Heart right ventricle (tissue), 16 donors: ENCODE results near the gene SH3RF3. TPM values are rescaled to one million over a fixed set of nuclear protein-coding genes. Genes with fewer than 3 reads are reported as not detected.

ENCODE experiments used
- ATAC-seq, 8 donors: fragments of 200-7000 bp; cut with Tn5 transposase; one replicate each; pipeline ENCODE4 v1.9.1; 2020; ENCODE audit warnings: mild to moderate bottlenecking in 8 of 8, moderate library complexity in 8 of 8, moderate number of reproducible peaks in 1 of 8
- DNase-seq, 2 donors: peaks; one replicate each; pipeline ENCODE4 v3.0.0-alpha.2; 2020
- H3K27ac ChIP-seq, 10 donors: fragments of 200-600 bp; sonication (generic) in 2 of 10; one replicate each; pipeline versions ENCODE4 v1.5.0 to v1.8.0; 2020 to 2022; ENCODE audit warnings: mild to moderate bottlenecking in 3 of 10
- H3K27me3 ChIP-seq, 7 donors: fragments of 200-600 bp; one replicate each; pipeline ENCODE4 v1.8.0; 2021 to 2022; ENCODE audit warnings: mild to moderate bottlenecking in 2 of 7
- H3K36me3 ChIP-seq, 9 donors: fragments of 200-600 bp; sonication (generic) in 1 of 9; one replicate each; pipeline versions ENCODE4 v1.5.0 to v1.8.0; 2020 to 2022; ENCODE audit warnings: mild to moderate bottlenecking in 2 of 9
- H3K4me1 ChIP-seq, 9 donors: fragments of 200-600 bp; sonication (generic) in 1 of 9; one replicate each; pipeline versions ENCODE4 v1.5.0 to v1.8.0; 2020 to 2022; ENCODE audit warnings: mild to moderate bottlenecking in 4 of 9
- H3K4me3 ChIP-seq, 10 donors: fragments of 200-600 bp; sonication (generic) in 2 of 10; one replicate each; pipeline versions ENCODE4 v1.5.0 to v1.8.0; 2020 to 2022; ENCODE audit warnings: mild to moderate bottlenecking in 7 of 10, moderate library complexity in 2 of 10
- H3K9me3 ChIP-seq, 11 donors: fragments of 200-600 bp in 10 of 11; sonication (generic) in 2 of 11; one replicate each; pipeline versions ENCODE4 v1.5.0 to v1.8.0; 2013 to 2022; ENCODE audit warnings: mild to moderate bottlenecking in 2 of 11, control low read depth in 1 of 11, moderate library complexity in 1 of 11
- CTCF ChIP-seq, 9 donors: fragments of 200-600 bp; sonication (generic) in 2 of 9; IDR thresholded peaks; one replicate each; pipeline versions ENCODE4 v1.5.0 to v1.8.0; 2021 to 2022; ENCODE audit warnings: antibody characterized with exemption in 9 of 9, mild to moderate bottlenecking in 5 of 9, moderate library complexity in 1 of 9
- WGBS, 2 donors: extraction: QIAGEN DNeasy Blood & Tissue Kit; methylation state at CpG; one replicate each; pipeline ENCODE4 v1.1.7; 2013; ENCODE audit warnings: inconsistent platforms in 1 of 2; 5-methylcytosine and 5-hydroxymethylcytosine counted together
- intact Hi-C, 10 donors: fragments of 100-400 bp; cut with DNase I; formaldehyde crosslinking; loops; one replicate each; pipeline versions ENCODE4 v1.11.1 to v1.14.2; 2022
- polyA plus RNA-seq, 2 donors: library from polyadenylated mRNA; stranded (reverse); fragments of 200-250 nt; gene quantifications; one replicate each; pipeline ENCODE4 v1.2.3, GENCODE V29; 2013
- total RNA-seq, 10 donors: library from RNA; stranded (reverse); fragmentation: NEBNext Ultra II Directional in 3 of 10; extraction: Animal tissue kit (Norgen Biotek cat#: 25700) in 3 of 10; gene quantifications; one replicate each; pipeline versions ENCODE4 v1.2.1 to v1.2.4, GENCODE V29; 2021 to 2023
- donor health status: Arrhythmogenic right ventricular cardiomyopathy.
- donor health status: ischemic (EF 13 %, LVEDD 7.1; RV severe dilation, severe dysfunction).
- donor health status: healthy with polysubstance abuse.
- donor health status: DM: no; HTN: yes; CAD: no.
- donor health status: DM: no; HTN: no; CAD: no.
- donor health status: ischemic (EF 25% LVEDD 6.9; RV normal size, moderate dysfunction).
- donor health status: ischemic (EF 25% LVEDD 5.7; RV mildly dilated, moderate dysfunction).
- donor health status: healthy.
- donor health status: DM: yes; HTN: yes; CAD: no.
- donor health status: Ischemic cardiomyopathy.
- donor health status: ischemic (EF 35%, LVEDD 5.7; RV mildly dilated, moderate dysfunction).
- donor health status: nonischemic (EF 11% LVEDD 7.7; RV severe dilation, severe dysfunction).
- donor health status: DM: yes; HTN: yes; CAD: no.
- donor health status: PGD.
- donor health status: ischemic (EF 29% LVEDD 5.4; RV normal size, mild dysfunction).
- donor health status: nonischemic (EF 23%, LVEDD 6.1; RV moderate dilation, normal function).

Gene SH3RF3
- total and polyA plus RNA-seq, 12 donors: 5.0 to 11.5 (median 8.6) TPM

- peak in 2 of 8 donors; percentile 3 to 45 for ATAC-seq
- Histone ChIP-seq H3K9me3 (no peaks in the 10 kb centered on the region), H3K4me3 (no peak overlapping the region), H3K27me3 (no peaks in the 10 kb centered on the region), H3K27ac (no peak overlapping the region), H3K4me1 (peaks cover 11 to 66% (median 39%) of the 10 kb centered on the region in 9 donors), H3K36me3 (no peaks in the 10 kb centered on the region)
- intact Hi-C loops: no loop called here
- no peak for TF ChIP-seq CTCF (IDR thresholded peaks at IDR 0.05)
- 85 to 91% methylated on average over 9 of the region's 9 CpGs for WGBS, 2 donors
- DNase-seq: no peak
Observed at GRCh38 chr2:109258376-109258775, 129.4 kb downstream of the SH3RF3 start.

DNA sequence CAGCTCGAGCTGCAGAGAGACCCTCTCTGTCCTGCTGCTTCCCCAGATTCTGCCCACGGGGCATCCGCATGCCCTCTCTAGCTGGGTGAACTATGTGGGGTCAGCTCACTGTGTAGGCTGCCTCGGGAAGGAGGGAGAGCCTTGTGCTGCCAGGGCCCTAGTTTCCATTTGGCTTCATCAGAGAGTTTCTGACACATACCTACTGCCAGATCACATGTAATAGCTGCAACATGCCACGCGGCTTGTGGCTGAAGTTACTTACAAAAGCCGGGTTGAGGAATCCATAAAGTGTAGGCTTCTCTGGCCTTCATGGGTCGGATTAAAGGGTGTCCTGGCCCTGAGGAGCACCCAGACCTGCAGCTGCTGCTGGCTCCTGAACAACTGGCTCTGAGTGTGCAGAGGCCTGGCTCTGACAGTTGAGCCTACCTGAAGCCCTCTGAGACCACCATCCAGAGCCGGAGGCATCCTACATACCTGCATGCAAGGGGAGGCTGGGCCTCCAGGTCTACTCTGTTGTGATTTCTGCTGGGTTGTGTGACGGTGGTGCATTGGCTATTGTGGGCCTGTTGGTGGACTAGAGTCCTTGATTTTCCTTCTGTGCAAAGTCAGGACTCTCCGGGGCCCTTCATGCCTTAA lies 130.0 kb downstream of the SH3RF3 start:
- no peak for DNase-seq
- 83 to 87% methylated on average over 11 of the region's 11 CpGs for WGBS, 2 donors
- no peaks in the 10 kb centered on the region for H3K27me3 ChIP-seq
- no peaks in the 10 kb centered on the region for H3K36me3 ChIP-seq
- H3K4me3 ChIP-seq: no peak overlapping the region
- no peak for TF ChIP-seq CTCF (IDR thresholded peaks at IDR 0.05)
- H3K9me3 ChIP-seq: no peaks in the 10 kb centered on the region
- peak in 7 of 8 donors; percentile 21 to 66 (median 52) for ATAC-seq
- peaks cover 13 to 70% (median 33%) of the 10 kb centered on the region in 9 donors for H3K4me1 ChIP-seq
- intact Hi-C loops: no loop called here
- H3K27ac ChIP-seq: no peak overlapping the region

DNA sequence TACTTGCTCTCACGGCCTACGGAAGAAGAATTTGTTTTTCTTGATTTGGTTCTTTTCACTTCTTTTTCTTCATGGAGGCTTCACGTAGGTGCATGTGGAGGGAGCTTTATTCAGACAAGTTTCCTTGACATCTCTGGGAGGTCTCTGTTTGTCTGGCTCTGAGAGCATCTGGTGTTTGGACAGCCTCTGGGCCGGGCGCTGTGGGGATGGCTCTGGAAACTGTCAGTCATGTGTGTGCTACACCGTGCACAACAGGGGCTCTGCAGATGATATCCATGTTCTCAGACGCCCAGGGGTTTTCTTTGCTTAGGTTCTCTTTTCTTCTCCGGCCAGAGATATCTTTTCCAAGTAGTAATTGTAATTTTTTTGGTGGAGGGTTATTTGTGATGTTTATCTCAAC lies 130.7 kb downstream of the SH3RF3 start:
- no peak for TF ChIP-seq CTCF (IDR thresholded peaks at IDR 0.05)
- ATAC-seq: no peak
- WGBS, 2 donors: 84 to 89% methylated on average over 8 of the region's 8 CpGs
- Histone ChIP-seq H3K9me3 (no peaks in the 10 kb centered on the region), H3K4me3 (no peak overlapping the region), H3K27ac (no peak overlapping the region), H3K27me3 (no peaks in the 10 kb centered on the region), H3K4me1 (peaks cover 13 to 72% (median 33%) of the 10 kb centered on the region in 9 donors), H3K36me3 (no peaks in the 10 kb centered on the region)
- intact Hi-C loops: loop anchor here in 3 of 10 donors (10.0 kb wide), 3 partner anchors 125 to 245 kb away; no protein-coding TSS in a partner anchor
- no peak for DNase-seq

DNA sequence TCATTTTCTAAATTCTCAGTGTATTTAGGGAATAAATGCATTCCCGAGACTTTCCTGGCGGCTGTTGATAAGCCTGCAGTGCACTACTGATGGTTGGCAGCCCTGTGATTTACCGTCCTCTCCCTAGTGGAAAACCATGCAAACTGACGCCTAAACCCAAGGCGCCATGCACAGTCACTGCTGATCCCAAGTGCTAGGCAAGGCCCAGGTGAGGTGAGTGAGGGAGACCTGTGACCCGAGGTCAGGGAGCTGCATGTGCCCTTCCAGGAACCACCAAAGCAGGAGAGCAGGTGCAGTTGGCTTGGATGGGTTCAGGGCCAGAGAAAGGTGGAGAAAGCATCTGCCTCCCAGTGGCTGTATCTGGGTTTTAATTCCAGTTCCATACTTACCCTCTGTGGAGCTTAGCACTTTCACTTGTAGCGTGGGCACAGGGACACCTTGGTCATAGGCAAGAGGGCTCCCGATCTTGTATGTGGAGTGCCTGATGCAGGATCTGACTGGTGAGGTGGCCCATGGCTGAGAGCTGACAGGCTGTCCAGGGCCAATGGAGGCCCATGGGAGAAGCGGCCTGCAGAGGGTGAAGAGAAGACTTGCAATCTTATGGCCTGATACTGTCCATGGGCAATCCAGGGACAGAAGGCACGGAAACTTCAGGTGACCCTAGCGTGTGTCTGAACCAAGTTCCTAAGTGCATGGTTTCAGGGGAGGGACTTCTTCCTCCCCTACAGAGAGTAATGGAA lies 131.3 kb downstream of the SH3RF3 start:
- intact Hi-C loops: loop anchor here in 3 of 10 donors (10.0 kb wide), 3 partner anchors 125 to 245 kb away; no protein-coding TSS in a partner anchor
- WGBS, 2 donors: 87 to 91% methylated on average over 11 of the region's 11 CpGs
- Histone ChIP-seq H3K4me3 (no peak overlapping the region), H3K27me3 (no peaks in the 10 kb centered on the region), H3K4me1 (peaks cover 13 to 72% (median 35%) of the 10 kb centered on the region in 9 donors), H3K9me3 (no peaks in the 10 kb centered on the region), H3K27ac (no peak overlapping the region), H3K36me3 (no peaks in the 10 kb centered on the region)
- no peak for TF ChIP-seq CTCF (IDR thresholded peaks at IDR 0.05)
- DNase-seq (no peak), ATAC-seq (no peak)
